GM19328 (cell line): Measurements from ENCODE around the gene HTRA3.

Experiments used
- ATAC-seq: cut with Tn5 transposase; IDR thresholded peaks from one replicate; pipeline ENCODE4 v1.9.1; 2021; ENCODE audit warnings: mild to moderate bottlenecking, moderate library complexity; ENCODE audit not compliant: unreplicated experiment

HTRA3 gene

DNA sequence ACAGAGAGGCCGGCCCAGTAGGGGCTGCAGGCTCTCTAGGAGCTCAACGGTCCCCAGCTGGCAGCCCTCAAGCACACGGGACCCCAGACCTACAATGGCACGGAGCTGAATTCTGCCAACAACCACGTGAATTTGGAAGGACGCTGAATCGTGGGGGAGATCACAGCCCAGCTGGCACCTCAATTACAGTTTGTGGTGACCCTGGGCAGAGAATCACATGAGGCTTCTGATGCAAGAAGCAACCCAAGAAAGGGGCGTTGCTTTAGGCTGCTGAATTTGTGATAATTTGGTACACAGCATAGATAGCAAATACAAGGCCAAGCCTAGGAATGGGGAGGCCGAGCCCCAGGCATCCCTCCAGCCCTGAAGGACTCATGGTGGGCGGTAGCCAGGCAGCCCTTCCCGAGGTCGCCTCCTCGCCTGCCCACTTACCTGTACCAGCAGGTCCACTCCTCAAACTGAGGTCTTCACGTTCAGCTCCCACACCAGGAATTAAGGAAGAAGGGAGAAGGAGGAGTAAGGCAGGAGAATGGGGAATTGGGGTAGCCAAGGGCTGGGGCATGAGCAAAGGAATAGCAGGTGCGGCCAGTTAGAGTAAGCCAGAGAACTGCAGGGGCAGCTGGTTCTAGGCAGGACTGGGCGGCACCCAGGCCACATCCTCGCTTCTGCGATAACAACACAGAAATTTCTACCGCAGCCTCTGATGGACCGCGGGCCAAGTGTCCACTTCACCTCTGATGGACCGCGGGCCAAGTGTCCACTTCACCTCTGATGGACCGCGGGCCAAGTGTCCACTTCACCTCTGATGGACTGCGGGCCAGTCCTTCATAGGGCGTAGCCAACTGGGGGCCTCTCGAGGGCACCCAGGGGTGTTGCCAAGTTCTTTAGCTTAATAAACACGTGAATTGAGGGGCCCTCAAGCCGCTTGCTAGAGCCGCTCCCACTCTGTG lies 23.4 kb upstream of the HTRA3 start:
- no peak for ATAC-seq

DNA sequence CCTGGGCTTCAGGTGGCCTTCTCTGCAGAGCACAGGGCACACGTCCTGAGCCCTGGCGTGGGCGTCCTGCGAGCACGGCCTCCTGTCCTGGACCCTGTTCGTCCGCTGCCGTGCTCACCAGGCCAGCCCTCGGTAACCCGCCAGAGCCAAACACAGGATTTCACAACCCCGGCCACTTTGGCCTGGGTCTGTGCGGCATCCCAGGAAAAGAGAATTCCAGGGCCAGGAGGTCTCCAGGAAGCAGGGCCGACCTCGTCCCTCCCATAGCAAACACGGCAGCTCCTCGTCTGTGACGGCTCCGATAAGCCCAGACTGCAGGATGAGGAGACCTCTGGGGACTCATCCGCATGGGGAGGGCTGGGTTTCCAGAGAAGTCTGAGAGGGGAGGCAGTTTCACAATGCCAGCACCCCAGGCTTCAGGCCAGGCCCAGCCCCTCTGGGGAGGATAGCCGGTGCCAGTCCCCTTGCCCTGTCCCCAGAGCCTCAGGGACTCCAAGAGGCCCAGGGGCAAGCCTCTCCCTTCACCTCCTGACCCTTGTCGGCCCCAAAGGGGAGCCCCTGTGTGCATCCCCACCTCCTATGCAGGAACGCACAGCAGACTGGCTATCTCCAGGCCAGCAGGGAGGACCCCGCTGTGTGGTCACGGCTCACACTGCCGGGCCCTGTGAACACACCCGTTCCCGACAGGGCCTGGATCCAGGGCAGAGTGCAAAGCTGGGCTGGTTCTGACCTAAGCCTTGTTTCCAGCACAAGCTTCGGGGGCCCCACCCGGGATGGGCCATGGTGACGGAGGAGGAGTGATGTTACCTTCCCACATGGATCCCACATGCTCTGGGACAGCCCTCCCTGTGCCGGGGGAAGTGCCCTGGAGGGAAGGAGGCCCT lies 22.3 kb upstream of the HTRA3 start:
- ATAC-seq, result no peak

DNA sequence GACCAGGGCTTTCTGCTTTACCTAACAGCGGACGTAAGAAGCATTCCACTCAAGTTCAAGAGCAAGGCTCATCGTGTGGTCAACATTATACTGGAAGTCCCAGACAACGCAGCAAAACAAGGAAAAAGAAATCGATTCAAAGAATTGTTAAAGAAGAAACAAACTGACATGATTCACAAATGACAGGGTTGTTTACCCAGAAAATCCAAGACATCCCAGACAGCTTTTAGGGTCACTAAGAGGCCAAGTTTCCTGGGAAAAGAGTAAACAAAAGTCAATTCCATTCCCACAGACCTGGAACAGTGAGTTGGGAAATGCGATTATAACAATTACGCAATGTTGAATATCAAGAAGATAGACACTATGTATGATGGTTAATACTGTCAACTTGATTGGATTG lies 21.5 kb upstream of the HTRA3 start:
- ATAC-seq, result no peak

DNA sequence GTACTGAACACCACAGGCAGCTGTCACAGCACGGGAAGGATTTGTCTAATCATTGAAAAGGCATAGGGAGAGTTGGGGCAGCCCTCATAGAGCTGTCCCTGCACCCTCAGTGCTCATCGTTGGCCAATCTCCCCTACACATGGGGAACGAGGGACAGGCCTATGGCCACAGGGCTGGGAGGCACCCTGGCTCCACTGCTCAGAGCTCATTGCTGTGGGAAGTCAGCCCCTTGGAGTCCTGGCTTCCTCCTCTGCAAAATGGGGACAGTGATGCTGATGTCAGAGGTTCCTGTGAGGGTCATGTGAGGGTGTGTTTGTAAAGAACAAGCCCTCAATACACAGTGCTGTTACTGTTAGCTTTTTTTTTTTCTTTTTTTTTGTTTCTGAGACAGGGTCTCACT lies 19.3 kb upstream of the HTRA3 start:
- ATAC-seq, result no peak

DNA sequence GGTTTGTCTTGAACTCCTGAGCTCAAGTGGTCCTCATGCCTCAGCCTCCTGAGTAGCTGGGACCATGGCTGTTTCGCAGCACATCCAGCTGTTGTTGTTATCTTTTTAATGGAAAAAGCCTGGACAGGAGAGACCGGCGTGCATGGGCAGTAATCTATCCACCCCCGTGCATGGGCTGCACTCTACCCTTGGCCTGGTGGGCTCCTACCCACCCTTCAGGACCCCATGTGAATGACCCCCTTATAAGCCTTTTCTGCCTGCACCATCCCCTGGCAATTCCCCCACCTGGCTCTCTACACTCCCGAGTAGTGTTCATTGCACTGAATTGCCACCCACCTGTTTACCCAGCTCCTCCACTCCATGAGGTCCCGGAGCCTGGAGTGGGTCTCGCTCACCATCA lies 18.9 kb upstream of the HTRA3 start:
- ATAC-seq, result no peak

DNA sequence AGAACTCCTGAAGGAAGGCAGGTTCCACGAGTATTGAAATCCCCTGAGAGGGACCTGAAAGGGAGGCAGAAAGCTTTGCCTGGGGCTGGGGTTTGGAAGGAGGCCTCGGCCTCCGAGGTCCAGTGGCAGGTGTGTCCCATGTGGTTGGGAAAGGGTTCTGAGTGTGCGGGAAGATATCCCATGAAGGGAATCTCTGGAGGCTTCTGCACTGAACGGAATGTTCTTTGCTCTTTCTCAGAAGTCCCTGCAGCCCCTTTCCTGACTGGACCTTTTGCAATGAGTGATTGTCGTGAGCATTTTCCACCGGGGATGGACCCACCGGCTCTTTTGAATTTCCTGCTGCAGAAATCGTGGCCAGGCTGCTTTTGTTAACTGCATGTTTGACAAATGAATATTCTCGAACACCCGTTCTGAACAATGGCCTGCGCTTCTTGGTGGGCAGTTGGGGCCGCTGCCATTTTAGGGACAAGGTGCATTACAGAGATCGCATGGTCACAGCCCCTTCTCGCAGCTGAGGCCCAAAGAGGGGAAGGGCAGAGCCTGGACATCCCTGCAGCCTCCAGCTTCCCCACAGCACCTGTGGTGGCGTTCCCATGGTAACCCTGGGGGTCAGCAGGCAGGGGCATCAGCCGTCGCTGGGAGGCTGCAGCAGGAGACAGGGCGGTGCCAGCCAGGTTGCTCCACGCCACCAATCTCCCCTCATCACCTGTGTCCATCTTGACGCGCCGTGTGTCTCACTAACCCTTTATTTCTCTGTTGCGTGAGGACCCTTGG lies 18.3 kb upstream of the HTRA3 start:
- ATAC-seq, result no peak

DNA sequence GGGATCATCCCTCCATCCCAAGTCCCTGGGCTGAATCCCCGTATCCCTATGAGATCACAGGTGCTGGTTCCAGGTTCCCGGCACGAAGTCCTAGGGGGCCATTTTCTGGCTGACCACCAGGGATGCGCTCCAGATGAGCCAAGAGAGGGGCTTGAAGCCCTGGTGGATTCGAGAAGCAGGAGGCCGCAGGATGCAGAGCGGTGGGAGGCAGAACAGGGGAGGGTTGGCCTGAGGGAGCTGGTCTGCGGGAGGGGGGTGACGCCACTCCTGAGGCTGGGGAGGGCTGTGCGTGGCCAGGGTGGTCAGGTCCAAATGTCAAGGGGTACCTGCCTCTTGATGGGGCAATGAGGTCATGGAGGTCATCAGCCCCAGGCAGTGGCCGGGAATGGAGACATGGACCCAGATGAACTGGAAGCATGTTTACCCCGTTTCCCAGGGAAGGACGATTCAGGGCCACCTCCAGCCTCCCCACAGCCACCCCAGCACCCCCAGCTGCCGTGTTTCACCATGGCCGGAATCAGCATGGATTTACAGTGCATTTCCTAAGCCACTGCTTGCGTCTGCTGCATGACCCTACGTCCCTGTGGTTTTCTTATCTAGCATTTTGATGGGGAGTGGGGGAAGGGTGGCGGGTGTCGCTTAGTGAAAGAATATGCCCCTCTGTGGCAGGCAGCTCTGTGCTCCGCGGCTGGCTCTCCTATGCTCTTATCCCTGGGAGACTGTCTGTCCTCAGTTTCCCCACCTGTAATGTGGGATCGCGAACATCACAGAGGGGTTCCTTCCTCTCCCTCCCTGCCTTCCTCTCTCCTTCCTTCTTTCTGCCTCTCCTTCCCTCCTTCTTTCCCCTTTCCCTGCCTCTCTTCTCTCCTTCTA lies 17.0 kb upstream of the HTRA3 start:
- ATAC-seq, result no peak

DNA sequence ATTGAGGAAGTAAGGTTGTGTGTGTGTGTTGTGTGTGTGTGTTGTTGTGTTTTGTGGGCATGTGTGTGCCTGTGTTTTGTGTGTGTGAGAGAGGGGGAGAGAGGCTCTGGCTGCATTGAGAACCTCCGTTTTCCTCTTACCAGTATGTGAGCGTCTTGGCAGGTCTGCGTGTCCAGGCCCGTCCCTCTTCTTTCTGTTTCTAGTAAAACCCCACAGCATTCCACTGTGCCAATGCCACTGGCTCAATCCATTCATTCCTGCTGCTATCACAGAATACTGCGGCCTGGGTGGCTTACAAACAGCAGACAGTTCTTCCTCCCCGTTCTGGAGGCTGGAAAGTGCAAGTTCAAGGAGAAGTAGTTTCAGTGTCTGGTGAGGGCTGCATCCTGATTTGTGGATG lies 15.5 kb upstream of the HTRA3 start:
- ATAC-seq, result no peak

DNA sequence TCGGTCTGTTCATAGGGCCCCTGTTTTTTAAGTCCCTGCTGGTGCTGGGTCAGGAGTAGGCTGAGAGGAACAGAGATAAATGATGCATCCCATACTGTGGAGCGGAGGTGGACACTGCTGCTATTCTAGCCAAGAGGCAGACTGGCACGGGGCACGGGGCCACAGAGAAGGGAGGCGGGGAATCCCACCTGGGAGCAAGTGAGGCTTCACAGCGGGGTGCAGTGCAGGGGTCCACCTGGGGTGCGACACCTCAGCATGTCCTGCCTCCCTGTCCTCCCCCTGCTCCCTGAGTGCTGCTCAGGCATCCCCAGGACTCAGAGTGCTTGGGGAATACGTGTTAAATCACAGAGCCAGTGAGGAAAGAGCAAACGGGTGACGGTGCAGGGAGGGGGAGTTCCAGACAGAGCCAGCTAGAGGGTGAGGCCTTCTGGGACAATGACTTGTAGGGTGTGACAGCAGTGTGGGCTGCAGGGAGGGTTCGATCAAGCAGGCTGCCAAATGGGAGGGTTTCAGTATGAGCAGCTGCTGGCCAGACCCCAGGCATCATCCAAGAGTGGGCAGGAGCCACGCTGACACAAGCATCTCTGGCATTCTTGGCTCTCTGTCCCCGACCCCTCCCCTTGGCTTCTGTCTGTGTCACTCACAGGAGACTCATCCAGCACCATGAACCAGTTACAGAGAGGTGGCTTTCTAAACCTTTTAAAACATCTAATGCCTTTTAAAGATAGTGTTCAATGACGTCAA lies 13.7 kb upstream of the HTRA3 start:
- no peak for ATAC-seq

DNA sequence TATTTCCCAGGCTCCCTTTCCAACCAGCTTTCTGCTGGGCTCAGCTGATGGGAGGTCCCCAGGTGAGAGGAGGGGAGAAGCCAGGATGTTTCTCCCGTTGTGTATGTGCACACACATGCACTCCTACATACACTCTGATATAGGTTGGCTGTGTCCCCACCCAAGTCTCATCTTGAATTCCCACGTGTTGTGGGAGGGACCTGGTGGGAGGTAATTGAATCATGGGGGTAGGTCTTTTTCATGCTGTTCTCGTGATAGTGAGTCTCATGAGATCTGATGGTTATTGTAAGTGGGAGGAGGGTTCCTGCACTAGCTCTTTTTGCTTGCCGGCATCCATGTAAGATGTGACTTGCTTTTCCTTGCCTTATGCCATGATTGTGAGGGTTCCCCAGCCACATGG lies 11.7 kb upstream of the HTRA3 start:
- ATAC-seq, result no peak

DNA sequence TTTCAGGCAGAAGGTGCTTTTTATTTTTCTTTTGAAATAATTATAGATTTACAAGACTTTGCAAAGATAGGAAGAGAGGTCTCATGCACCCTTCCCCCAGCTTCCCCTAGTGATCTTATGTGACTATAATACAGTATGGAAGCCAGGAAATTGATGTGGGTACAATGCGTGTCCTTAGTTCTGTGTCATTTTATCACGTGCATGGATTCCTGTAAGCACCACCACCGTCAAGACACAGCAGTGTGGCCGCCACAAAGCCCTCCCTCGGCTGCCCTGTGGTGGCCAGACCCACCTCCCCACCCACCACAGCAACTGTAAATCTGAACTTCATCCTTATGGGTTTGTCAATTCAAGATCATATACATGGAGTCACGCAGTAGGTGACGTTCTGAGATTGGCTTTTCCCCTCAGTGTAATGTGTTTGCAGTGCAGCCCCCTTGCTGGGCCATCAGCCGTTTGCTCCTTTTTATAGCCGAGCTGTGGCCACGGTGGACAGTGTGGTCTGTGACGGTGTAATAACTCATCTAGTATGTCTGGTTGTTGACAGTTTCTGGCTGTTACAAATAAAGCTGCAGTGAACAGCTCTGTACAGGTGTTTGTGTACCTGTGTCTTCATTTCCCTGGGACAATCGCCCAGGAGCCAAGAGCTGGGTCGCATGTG lies 10.9 kb upstream of the HTRA3 start:
- no peak for ATAC-seq

DNA sequence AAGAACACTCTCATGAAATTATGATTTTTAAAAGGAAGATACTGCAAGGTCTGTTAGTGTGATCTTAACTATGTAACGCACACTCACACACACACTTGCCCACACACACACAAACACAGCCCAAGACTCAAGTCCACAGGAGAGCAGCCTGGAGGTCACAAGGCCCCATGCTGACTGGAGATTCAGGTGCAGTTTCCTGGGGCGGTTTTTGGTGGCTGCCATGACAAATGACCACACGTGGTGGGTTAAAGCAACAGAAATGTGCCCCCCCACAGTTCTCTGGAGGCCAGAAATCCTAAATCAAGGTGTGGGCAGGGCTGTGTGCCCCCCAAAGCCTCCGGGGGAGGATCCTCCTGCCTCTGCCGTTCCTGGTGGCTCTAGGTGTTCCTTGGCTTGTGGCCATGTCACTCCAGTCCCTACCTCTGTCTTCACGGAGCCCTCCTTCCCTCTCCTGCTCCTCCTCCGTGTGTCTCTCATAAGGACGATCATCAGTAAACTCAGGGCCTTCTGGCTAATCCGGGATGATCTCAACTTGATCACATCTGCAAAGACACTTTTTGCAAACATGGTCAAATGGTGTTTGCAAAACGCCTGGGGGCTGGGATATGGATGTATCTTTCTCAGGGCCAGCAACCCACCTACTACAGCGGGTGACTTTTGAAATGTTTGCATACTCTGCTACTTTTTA lies 9.7 kb upstream of the HTRA3 start:
- no peak for ATAC-seq

DNA sequence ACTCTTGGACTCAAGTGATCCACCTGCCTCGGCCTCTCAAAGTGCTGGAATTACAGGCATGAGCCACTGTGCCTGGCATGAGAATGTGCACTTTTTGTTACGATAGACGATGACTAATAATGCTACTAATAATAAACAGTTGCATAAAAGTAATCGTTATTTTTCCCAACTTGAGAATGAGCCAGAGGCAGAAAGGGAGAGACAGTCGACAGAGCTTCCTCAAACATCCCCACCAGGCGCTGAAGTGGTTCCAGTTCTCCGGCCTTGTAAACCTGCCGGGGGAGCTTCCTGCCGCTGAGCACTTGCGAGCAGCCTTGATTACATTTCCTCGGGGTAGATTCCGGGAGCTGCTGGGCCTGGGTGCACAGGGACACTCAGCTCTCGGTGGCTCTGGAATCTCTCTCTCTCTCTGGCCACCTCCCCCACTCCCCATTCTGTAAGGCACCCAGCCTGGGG lies 8.9 kb upstream of the HTRA3 start:
- no peak for ATAC-seq

DNA sequence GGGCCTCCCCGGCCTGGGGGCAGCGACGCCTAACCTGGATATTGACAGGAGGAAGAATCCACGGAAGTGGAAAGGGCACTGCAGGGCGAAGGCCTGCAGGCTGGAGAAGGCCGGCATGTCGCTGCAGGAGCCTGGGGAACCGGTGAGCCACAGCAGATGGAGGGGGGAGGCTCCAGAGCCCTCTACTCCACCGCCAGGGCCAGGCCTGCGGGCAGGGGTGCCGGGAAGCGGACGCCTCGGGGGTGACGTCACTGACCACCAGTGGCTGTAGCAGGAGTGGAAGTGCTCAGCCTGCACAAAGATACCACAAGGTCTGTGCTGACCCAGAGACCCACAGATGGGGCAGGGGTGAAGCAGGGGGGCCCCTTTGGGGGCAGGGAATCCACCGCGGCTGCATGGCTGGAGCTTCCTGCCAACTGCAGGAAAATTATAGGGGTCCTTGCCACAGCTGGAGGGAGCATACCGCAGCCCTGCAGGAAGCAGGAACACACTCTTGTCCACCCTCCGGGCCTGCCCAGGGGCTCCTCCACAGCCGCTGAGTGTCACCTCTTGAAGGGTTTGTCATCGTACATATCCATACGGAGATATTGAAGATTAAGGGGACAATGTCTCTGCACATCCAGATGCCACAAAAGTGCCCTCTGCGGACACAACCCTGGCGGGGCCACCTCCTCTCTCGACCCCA lies 7.6 kb upstream of the HTRA3 start:
- ATAC-seq, result no peak

DNA sequence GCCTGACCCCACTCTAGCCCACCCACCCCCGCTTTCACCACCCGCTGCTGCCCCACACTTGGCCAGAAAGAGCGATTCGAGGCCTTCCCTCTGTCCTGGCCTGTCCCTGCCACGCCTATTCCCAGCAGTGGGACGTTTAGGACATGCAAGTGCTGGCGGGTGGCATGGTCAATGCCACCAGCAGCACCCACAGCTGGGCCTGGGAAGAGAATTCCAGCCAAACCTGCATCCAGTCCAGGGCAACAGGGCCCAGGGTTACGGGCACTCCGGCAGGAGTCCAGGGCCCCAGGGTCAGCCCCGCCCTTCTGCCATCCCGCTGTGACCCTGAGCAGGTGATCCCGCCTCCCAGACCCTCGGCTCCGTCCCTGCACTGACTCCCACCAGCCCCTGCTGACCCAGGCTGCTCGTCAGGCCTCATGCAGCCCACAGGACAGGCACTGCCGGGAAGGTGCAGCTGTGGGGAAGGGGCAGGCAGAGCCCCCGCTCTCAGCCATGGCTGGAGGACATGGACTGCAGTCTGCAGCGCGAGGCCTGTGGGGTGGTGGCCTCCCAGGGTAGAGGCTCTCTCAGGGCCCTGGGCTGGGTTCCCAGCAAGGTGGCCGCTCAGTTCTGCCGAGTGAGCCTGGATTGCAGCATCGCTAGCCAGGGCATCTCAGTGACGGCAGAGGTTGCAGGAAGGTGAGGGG lies 6.8 kb upstream of the HTRA3 start:
- no peak for ATAC-seq

DNA sequence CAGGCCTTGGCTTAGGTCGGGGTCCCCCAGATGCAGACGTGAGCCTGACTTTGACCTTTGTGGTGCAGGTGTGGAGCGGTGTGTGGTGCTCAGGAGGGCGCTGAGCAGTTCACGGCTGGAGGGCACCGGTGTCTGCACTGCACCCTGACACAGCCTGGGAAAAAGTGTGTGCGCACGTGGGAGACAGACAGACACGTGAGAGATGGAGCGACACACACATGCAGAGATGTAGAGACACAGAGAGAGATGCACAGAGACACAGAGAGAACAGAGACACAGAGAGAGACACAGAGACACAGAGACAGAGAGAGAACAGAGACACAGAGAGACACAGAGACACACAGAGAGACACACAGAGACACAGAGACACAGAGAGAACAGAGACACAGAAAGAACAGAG lies 6.2 kb upstream of the HTRA3 start:
- ATAC-seq, result no peak

DNA sequence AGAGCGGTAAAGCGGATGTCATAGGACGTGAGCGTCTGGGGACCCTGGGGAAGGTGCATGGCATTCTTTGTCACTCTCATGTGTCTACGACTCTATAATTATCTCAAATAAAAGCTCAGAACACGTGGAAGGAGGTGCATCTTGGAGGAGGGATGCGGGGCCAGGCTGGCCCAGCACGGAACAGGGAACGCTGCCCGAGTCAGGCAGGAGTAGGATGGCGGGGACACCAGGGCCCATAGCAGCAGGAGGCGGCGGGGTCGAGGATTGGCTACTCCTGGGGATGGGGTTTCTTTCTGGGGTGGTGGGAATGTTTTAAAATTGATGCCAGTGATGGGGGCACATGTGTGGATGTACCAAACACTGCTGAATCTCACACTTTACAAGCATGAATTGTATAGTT lies 5.4 kb upstream of the HTRA3 start:
- ATAC-seq, result no peak
